DMS153 (cell line): ENCODE measurements around the gene NDUFAF3.
"Not testable (repeated sequence)": the region's sequence is repeated elsewhere in the genome, so short reads cannot be mapped to it uniquely, and the experiment has no call there.

Experiments used
- DNase-seq: peaks from one replicate; lab custom pipeline; 2025; lab: John Stamatoyannopoulos, UW

Gene NDUFAF3

GRCh38 chr3:48999085-48999858, 22.6 kb upstream of the NDUFAF3 start:
- DNase-seq = peak; percentile 9

- DNase-seq = no peak
Measured at GRCh38 chr3:49001155-49001554, 20.8 kb upstream of the NDUFAF3 start.

GRCh38 chr3:49004352-49005302, 17.3 kb upstream of the NDUFAF3 start:
- DNase-seq = no peak

GRCh38 chr3:49005303-49005680, 16.6 kb upstream of the NDUFAF3 start:
- DNase-seq = no peak

GRCh38 chr3:49005998-49006397, 15.9 kb upstream of the NDUFAF3 start:
- DNase-seq = no peak

GRCh38 chr3:49006408-49007067, 15.4 kb upstream of the NDUFAF3 start:
- DNase-seq = no peak

- DNase-seq = peak; percentile 87
Measured at GRCh38 chr3:49007068-49007770, 14.7 kb upstream of the NDUFAF3 start, which contains the start of gene WDR6. WDR6 (plus strand) TSS chr3:49007391; CDS start chr3:49007432, 41 bp downstream.

GRCh38 chr3:49007771-49008528, 14.0 kb upstream of the NDUFAF3 start:
- DNase-seq = peak; percentile 23

- not testable (repeated sequence) for DNase-seq
Measured at GRCh38 chr3:49008627-49009026, 13.3 kb upstream of the NDUFAF3 start.

GRCh38 chr3:49009396-49009795, 12.5 kb upstream of the NDUFAF3 start:
- DNase-seq = no peak

- DNase-seq = no peak
Measured at GRCh38 chr3:49012441-49013017, 9.4 kb upstream of the NDUFAF3 start.

GRCh38 chr3:49013113-49013737, 8.7 kb upstream of the NDUFAF3 start:
- no peak for DNase-seq

- DNase-seq = no peak
Measured at GRCh38 chr3:49013738-49014660, 7.9 kb upstream of the NDUFAF3 start.

GRCh38 chr3:49015072-49015471, 6.8 kb upstream of the NDUFAF3 start:
- DNase-seq = no peak

- DNase-seq = no peak
Measured at GRCh38 chr3:49015765-49016164, 6.2 kb upstream of the NDUFAF3 start.

GRCh38 chr3:49016414-49017228, 5.3 kb upstream of the NDUFAF3 start:
- no peak for DNase-seq

GRCh38 chr3:49017229-49017970, 4.5 kb upstream of the NDUFAF3 start:
- DNase-seq = no peak
